GM21528 (cell line): Measurements from ENCODE around the gene MEF2C.
"Not testable (repeated sequence)": the region's sequence is repeated elsewhere in the genome, so short reads cannot be mapped to it uniquely, and the experiment has no call there.

ENCODE experiments used
- ATAC-seq: cut with Tn5 transposase; IDR thresholded peaks from one replicate; pipeline ENCODE4 v1.9.1; 2021; ENCODE audit warnings: mild to moderate bottlenecking, moderate library complexity; ENCODE audit not compliant: unreplicated experiment, low FRiP score

MEF2C gene

DNA sequence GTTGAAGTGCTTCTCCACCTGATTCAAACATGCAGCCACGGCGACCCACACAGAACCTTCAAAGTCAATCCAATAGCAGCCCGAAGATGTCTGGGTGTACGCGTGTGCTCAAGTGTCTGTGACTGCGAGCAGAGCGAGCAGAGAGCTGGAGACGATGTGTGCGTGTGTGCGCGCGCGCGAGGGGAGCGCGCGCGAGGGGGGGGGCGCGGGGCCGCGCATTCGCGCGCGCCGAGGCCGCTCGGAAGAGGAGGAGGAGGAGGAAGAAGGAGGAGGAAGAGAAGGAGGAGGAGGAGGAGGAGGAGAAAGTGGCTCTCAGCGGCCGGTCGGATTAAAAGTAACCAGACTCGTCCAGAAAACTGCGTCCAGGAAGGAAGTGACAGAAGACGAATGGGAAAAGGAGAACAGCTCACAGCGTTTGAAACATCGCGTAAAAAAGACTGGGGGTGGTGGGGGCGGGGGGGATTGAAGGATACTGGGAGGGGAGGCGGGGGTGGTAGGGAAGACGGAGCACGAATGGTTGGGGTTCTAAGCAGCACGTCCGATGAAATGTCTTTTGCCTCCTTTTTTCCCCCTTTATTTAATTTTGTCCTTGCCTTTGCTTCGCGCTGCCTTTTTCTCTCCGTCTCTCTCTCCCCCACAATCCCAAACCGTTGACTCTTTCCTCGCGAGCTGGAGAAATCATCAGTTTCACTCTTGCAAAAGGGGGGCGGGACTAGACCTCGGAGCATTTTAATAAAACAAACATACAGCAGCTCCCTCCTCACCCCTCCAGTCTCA is at the start of gene MEF2C:
MEF2C (minus strand) TSS at position 126 of the 777 bp plus-strand sequence. CDS start 59,396 bp downstream, outside the sequence.
- peak; percentile 36 for ATAC-seq

GRCh38 chr5:88932541-88932940 is 49.6 kb upstream of the MEF2C start:
- ATAC-seq = no peak

DNA sequence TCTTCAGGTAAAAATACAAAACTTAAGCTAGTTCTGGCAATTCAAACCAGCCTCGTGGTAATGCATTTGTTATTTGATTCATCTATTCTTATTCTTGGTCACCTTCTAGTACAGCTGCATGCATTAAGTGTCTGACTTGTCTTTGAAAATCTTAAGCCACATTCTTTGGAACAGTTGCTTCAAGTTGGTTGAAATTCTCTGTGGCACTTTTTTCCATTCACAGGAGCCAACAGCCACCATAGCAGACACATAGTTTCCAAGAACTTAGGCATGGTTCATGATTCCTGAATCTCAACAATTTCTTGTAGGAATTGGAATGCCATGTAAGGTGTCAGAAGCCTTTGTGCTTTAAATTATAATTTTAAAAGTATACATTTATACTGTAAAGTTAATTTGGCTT is 47.4 kb upstream of the MEF2C start:
- ATAC-seq = no peak

GRCh38 chr5:88929385-88929784 is 46.4 kb upstream of the MEF2C start:
- ATAC-seq = no peak

GRCh38 chr5:88926774-88927173 is 43.8 kb upstream of the MEF2C start:
- no peak for ATAC-seq

- ATAC-seq = no peak
Observed at GRCh38 chr5:88925692-88926490, 42.9 kb upstream of the MEF2C start.

DNA sequence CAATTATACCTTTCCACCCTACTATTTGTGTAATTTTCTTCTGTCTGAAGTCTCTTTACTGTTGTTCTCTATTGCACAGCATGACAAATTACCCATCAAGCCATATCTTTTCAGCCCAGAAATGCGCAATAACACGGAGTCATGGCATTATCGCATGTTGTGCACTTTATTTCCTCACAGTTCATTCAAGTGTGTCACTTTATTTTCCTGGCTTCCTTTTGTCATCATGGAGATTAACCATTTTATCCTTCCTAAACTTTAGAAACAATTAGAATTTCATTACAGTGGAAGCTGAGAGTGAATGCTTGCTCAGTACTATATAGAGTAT is 41.3 kb upstream of the MEF2C start:
- ATAC-seq = no peak

DNA sequence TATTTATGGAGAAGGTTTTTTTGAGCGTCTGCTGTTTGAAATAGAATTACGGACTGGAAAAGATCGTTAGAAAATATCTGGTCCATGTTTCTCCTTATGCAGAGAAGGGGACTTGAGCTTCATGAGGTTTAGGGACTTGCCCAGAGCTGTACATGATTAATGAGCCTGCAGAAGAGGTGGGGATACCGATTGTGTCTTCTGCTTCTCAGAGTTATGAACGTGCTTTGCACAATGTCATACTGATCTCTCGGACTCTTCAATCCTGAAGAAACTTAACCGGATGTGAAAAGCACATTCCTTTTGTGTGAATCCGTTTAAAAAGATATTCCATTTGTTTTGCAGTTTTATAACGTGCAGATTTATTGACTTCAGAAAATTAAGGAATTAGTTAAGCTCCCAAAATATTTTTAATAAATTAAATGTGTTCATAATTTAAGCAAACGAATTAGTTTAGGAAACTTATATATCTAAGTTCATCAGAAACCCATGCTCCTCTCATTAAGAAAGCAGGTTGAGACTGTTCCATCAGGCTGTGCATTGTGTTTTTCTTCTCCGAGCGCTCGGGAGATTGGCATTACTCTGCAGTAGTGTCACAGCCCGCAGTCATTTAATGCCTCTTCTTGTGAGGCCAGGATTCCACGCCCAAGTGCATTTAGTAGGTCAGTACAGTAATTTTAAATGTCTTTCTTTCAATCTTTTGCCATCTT is 40.8 kb upstream of the MEF2C start:
- no peak for ATAC-seq

GRCh38 chr5:88912743-88913142 is 29.8 kb upstream of the MEF2C start:
- not testable (repeated sequence) for ATAC-seq

DNA sequence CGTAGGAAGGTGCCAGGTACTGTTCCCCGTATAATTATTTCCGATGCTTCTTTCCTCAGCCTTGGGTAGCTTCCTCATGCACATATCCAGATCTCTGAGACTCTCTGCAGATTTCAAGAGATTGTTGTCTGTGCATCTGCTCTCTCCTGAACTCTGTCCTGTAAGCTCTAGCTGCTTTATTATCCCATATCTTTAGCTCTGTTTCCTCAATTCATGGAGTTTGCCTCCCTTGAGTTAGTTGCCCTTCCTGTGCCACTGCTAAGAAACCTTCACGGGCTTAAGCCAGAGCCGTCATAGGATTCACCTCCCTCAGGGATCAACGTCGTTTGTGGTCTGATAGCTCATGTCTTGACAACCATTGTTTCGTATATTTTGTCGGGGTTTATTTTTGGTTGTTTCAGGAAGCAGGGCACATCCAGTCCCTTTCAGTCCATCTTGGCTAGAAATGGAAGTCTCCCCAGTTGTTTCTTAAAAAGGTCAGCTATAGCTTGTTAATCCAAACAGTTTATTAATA is 28.1 kb upstream of the MEF2C start:
- ATAC-seq = not testable (repeated sequence)

DNA sequence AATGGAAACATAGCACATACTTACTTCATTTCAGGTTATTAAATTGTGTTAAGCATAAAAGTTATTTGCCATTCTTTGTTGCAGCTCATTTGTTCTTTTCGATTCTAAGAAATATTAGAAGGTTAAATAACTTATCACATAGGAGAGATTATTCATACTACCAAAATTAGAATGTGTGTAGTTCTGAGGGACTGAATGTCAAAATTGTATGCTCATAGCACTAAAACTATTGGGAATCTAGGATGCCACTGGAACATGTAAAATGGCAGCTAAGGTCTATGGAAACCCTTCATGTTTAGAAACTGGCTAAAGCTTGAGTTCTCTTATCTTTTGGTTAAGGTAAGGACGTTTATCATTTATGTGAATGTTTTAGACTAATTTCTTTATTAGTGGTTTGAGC is 21.5 kb upstream of the MEF2C start:
- ATAC-seq = not testable (repeated sequence)

- not testable (repeated sequence) for ATAC-seq
Observed at GRCh38 chr5:88903966-88904365, 21.0 kb upstream of the MEF2C start.

GRCh38 chr5:88901077-88901476 is 18.1 kb upstream of the MEF2C start:
- not testable (repeated sequence) for ATAC-seq

DNA sequence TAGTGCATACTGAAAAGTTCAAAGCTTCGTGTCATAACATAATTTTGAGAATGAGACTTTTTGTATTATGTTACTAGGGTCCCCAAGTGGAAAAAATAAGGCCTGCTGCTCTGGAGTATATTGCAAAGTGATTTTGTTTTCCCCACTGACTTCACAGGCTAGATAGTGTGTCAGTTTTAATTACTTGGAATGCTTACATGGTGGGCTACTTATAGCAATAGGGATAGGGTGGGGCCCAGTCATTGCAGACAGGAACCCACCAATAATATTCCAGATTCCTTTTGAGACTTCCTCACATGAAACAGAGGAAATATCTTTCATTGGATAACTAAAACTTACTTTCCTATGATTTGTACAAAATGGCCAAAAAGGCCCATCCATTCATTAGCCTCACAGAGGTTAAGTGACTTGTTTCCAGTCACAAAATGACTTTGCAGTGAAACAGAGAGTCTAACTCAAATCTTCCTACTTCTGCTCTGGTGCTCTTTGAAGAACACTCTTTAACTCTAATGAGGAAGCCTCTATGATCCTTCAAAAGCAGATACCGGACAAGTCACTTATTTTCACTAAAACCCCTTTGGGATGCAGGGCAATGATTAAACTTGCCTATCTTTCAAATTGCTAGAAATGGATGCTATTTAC is 16.2 kb upstream of the MEF2C start:
- no peak for ATAC-seq

GRCh38 chr5:88897748-88898147 is 14.8 kb upstream of the MEF2C start:
- no peak for ATAC-seq

DNA sequence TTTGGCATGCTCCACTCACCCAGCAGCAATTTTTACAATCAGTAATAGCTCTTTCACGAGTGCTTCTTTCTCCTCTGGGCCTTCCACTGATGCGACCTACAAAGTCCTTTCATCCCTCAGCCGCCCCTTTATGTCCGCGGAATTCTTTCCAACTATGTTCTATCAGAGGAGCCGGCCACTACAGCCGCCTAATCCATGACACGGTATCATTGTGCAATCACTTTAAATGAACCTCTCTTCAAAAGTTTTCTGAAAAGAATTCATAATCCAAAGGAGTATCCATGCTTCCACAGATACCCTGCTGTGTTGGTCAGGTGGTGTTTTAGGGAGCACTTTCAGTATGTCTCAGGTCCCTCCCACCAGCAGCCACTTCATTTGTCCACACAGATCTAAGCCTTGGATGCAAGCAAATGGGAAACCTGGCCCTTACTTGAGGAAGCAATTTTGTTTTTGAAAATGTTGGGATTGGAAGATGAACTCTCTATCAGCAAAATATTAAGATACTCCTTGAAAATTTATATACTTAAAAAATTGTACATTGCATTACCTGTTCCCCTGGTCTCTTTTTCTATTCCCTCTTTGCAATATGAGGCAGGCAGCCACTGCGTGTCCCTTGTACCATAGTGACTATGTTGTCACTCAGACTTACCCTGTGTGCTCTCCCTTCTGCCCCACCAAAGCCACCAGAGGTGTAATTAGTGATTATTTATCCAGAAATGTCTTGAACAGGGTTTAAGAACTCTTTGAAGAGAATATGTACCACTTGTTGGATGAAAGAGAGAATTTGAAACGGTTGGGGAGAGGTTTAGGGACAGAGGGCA is 12.9 kb upstream of the MEF2C start:
- ATAC-seq = no peak

GRCh38 chr5:88892669-88893068 is 9.7 kb upstream of the MEF2C start:
- no peak for ATAC-seq

DNA sequence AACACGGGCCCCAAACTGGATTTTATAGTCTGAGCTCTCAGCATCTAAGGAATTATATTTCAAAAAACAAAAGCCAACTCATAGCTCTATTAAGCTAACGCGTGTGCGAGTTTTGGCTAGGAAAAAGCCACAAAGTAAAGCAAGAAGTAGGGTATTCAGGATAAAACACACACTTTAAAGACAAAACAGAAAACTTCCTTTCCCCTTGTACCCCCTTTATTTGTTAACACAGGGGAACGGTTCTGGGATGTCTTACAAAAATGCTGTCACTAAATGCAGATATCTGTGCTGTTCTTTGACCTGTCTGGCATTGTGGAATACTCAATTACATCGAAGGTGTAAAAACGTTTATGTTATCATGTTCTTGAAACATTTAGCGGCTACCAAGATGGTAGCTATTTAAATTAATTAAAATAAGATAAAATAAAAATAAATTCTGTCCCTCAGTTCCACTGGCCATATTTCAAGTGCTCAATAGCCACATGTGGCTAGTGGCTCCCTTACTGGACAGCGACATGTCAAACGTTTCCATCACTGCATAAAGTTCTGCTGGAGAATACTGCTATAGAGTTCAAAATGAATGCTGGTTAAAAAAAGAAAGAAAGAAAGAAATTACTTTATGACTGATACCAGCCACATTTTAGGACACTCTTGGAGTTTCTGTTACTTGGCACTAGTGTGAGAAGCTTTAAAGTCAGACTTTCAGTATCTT is 7.2 kb upstream of the MEF2C start:
- no peak for ATAC-seq
